Activated CD4-positive, alpha-beta T cell treated with anti-CD3 and anti-CD28 coated beads, Interleukin-2, amount 10 ng/mL, durations not matched to agents 7 days and 5 days (primary cell): Measurements from ENCODE around the gene MS4A18. TPM values are rescaled to one million over a fixed set of nuclear protein-coding genes. Genes with fewer than 3 reads are reported as not detected.

Source experiments
- CTCF ChIA-PET: fragments of 350-600 bp; sonication (Branson Sonifier 250); formaldehyde crosslinking; loops from one replicate; lab custom pipeline; 2021; ENCODE audit warnings: antibody characterized with exemption; lab: Charles Lee
- POLR2A ChIA-PET: fragments of 350-600 bp; sonication (Branson Sonifier 250); formaldehyde crosslinking; loops from one replicate; lab custom pipeline; 2021; ENCODE audit warnings: antibody characterized with exemption; lab: Charles Lee
- DNase-seq: peaks from one replicate; pipeline ENCODE4 v3.0.0-alpha.2; 2020
- H3K27ac Mint-ChIP-seq: one replicate; pipeline ENCODE4 v1.8.0; 2021; ENCODE audit warnings: mild to moderate bottlenecking, moderate library complexity, mixed read lengths
- H3K27me3 Mint-ChIP-seq: one replicate; pipeline ENCODE4 v1.8.0; 2021; ENCODE audit warnings: mixed read lengths
- H3K36me3 Mint-ChIP-seq: one replicate; pipeline ENCODE4 v1.8.0; 2021; ENCODE audit warnings: low read depth, mixed read lengths
- H3K4me1 Mint-ChIP-seq: one replicate; pipeline ENCODE4 v1.8.0; 2021; ENCODE audit warnings: mixed read lengths
- H3K4me3 Mint-ChIP-seq: one replicate; pipeline ENCODE4 v1.8.0; 2021; ENCODE audit warnings: mild to moderate bottlenecking, moderate library complexity, mixed read lengths
- H3K9me3 Mint-ChIP-seq: one replicate; pipeline ENCODE4 v1.8.0; 2021; ENCODE audit warnings: mixed read lengths
- total RNA-seq, 2 experiments: library from RNA; stranded (reverse); gene quantifications; one replicate each; pipeline ENCODE4 v1.2.3, GENCODE V29; 2021

The MS4A18 gene
- total RNA-seq, 2 experiments from 2014 or later = not detected

GRCh38 chr11:60762851-60763691 is 38.6 kb downstream of the MS4A18 start:
- no peaks in the 10 kb centered on the region for H3K9me3 Mint-ChIP-seq
- H3K4me1 Mint-ChIP-seq = no peaks in the 10 kb centered on the region
- H3K4me3 Mint-ChIP-seq = no peak overlapping the region
- ChIA-PET CTCF (interaction anchor here (0.6 to 1.4 kb wide), 5 partner anchors 10 to 413 kb away, joined by 3 to 4 read pairs (median 3); no protein-coding TSS in a partner anchor), POLR2A (no interaction called here)
- DNase-seq = no peak
- H3K36me3 Mint-ChIP-seq = no peaks in the 10 kb centered on the region
- no peak overlapping the region for H3K27ac Mint-ChIP-seq
- H3K27me3 Mint-ChIP-seq = peaks cover 23% of the 10 kb centered on the region

GRCh38 chr11:60763692-60764369 is 39.3 kb downstream of the MS4A18 start:
- Mint-ChIP-seq H3K27me3 (peaks cover 17% of the 10 kb centered on the region), H3K4me1 (no peaks in the 10 kb centered on the region), H3K4me3 (no peak overlapping the region), H3K27ac (no peak overlapping the region), H3K36me3 (no peaks in the 10 kb centered on the region), H3K9me3 (no peaks in the 10 kb centered on the region)
- CTCF ChIA-PET = interaction anchor here (1.0 to 1.3 kb wide), 4 partner anchors 7 to 49 kb away, joined by 3 read pairs; partner anchors contain the start of gene MS4A15
- POLR2A ChIA-PET = no interaction called here
- DNase-seq = no peak

GRCh38 chr11:60764879-60765278 is 40.4 kb downstream of the MS4A18 start:
- ChIA-PET CTCF (interaction anchor here (1.0 to 1.3 kb wide), 4 partner anchors 8 to 60 kb away, joined by 3 read pairs; partner anchors contain the start of gene MS4A15), POLR2A (interaction anchor here (0.6 to 0.7 kb wide), 2 partner anchors 10 to 141 kb away, joined by 3 to 13 read pairs; partner anchors contain the start of gene PRPF19)
- Mint-ChIP-seq H3K4me3 (no peak overlapping the region), H3K27me3 (peaks cover 7% of the 10 kb centered on the region), H3K36me3 (no peaks in the 10 kb centered on the region), H3K27ac (no peak overlapping the region), H3K4me1 (no peaks in the 10 kb centered on the region), H3K9me3 (no peaks in the 10 kb centered on the region)
- DNase-seq = no peak

- peaks cover 2% of the 10 kb centered on the region for H3K27me3 Mint-ChIP-seq
- H3K36me3 Mint-ChIP-seq = no peaks in the 10 kb centered on the region
- no peaks in the 10 kb centered on the region for H3K4me1 Mint-ChIP-seq
- POLR2A ChIA-PET = interaction anchor here (0.7 kb wide), 1 partner anchor 141 kb away, joined by 13 read pairs; the partner anchor contains the start of gene PRPF19
- H3K9me3 Mint-ChIP-seq = no peaks in the 10 kb centered on the region
- H3K4me3 Mint-ChIP-seq = no peak overlapping the region
- CTCF ChIA-PET = interaction anchor here (0.7 to 1.0 kb wide), 2 partner anchors 59 to 113 kb away, joined by 3 read pairs; no protein-coding TSS in a partner anchor
- DNase-seq = no peak
- no peak overlapping the region for H3K27ac Mint-ChIP-seq
Observed at GRCh38 chr11:60765355-60765754, 40.8 kb downstream of the MS4A18 start.

- ChIA-PET POLR2A (no interaction called here), CTCF (interaction anchor here (2.1 kb wide), 1 partner anchor 10 kb away, joined by 7 read pairs; no protein-coding TSS in a partner anchor)
- Mint-ChIP-seq H3K4me3 (no peak overlapping the region), H3K4me1 (no peaks in the 10 kb centered on the region), H3K9me3 (no peaks in the 10 kb centered on the region), H3K36me3 (no peaks in the 10 kb centered on the region), H3K27ac (no peak overlapping the region), H3K27me3 (no peaks in the 10 kb centered on the region)
- no peak for DNase-seq
Observed at GRCh38 chr11:60766547-60766946, 42.0 kb downstream of the MS4A18 start.

GRCh38 chr11:60767388-60767811 is 42.9 kb downstream of the MS4A18 start:
- no peaks in the 10 kb centered on the region for H3K4me1 Mint-ChIP-seq
- POLR2A ChIA-PET = no interaction called here
- DNase-seq = no peak
- no peaks in the 10 kb centered on the region for H3K9me3 Mint-ChIP-seq
- CTCF ChIA-PET = interaction anchor here (2.1 kb wide), 1 partner anchor 9 kb away, joined by 7 read pairs; no protein-coding TSS in a partner anchor
- no peak overlapping the region for H3K27ac Mint-ChIP-seq
- no peak overlapping the region for H3K4me3 Mint-ChIP-seq
- H3K36me3 Mint-ChIP-seq = no peaks in the 10 kb centered on the region
- no peaks in the 10 kb centered on the region for H3K27me3 Mint-ChIP-seq

- H3K36me3 Mint-ChIP-seq = no peaks in the 10 kb centered on the region
- DNase-seq = no peak
- no peaks in the 10 kb centered on the region for H3K9me3 Mint-ChIP-seq
- H3K27me3 Mint-ChIP-seq = no peaks in the 10 kb centered on the region
- CTCF ChIA-PET = interaction anchor here (1.1 to 2.1 kb wide), 2 partner anchors 8 to 12 kb away, joined by 3 to 7 read pairs; no protein-coding TSS in a partner anchor
- POLR2A ChIA-PET = no interaction called here
- no peaks in the 10 kb centered on the region for H3K4me1 Mint-ChIP-seq
- no peak overlapping the region for H3K27ac Mint-ChIP-seq
- H3K4me3 Mint-ChIP-seq = no peak overlapping the region
Observed at GRCh38 chr11:60768202-60768601, 43.7 kb downstream of the MS4A18 start.

- Mint-ChIP-seq H3K36me3 (no peaks in the 10 kb centered on the region), H3K4me1 (no peaks in the 10 kb centered on the region), H3K9me3 (no peaks in the 10 kb centered on the region), H3K27me3 (no peaks in the 10 kb centered on the region), H3K27ac (no peak overlapping the region), H3K4me3 (no peak overlapping the region)
- POLR2A ChIA-PET = no interaction called here
- DNase-seq = no peak
- CTCF ChIA-PET = interaction anchor here (1.1 to 1.7 kb wide), 2 partner anchors 13 to 32 kb away, joined by 3 to 4 read pairs; no protein-coding TSS in a partner anchor
Observed at GRCh38 chr11:60769273-60769672, 44.8 kb downstream of the MS4A18 start.

- POLR2A ChIA-PET = no interaction called here
- CTCF ChIA-PET = interaction anchor here (1.7 kb wide), 1 partner anchor 32 kb away, joined by 4 read pairs; no protein-coding TSS in a partner anchor
- no peak overlapping the region for H3K27ac Mint-ChIP-seq
- H3K4me3 Mint-ChIP-seq = no peak overlapping the region
- no peak for DNase-seq
- peaks cover 2% of the 10 kb centered on the region for H3K4me1 Mint-ChIP-seq
- no peaks in the 10 kb centered on the region for H3K9me3 Mint-ChIP-seq
- no peaks in the 10 kb centered on the region for H3K27me3 Mint-ChIP-seq
- no peaks in the 10 kb centered on the region for H3K36me3 Mint-ChIP-seq
Observed at GRCh38 chr11:60769811-60770210, 45.3 kb downstream of the MS4A18 start.

- H3K27ac Mint-ChIP-seq = no peak overlapping the region
Observed at GRCh38 chr11:60771146-60771545, 46.6 kb downstream of the MS4A18 start.

GRCh38 chr11:60771879-60772525 is 47.5 kb downstream of the MS4A18 start:
- ChIA-PET POLR2A (no interaction called here), CTCF (interaction anchor here (0.6 to 1.1 kb wide), 2 partner anchors 9 to 16 kb away, joined by 3 read pairs; no protein-coding TSS in a partner anchor)
- peaks cover 9% of the 10 kb centered on the region for H3K4me1 Mint-ChIP-seq
- no peak overlapping the region for H3K4me3 Mint-ChIP-seq
- H3K9me3 Mint-ChIP-seq = no peaks in the 10 kb centered on the region
- H3K27me3 Mint-ChIP-seq = peaks cover 2% of the 10 kb centered on the region
- H3K27ac Mint-ChIP-seq = no peak overlapping the region
- no peaks in the 10 kb centered on the region for H3K36me3 Mint-ChIP-seq
- DNase-seq = no peak

More at GRCh38 chr11:60771146-60771545, 46.6 kb downstream of the MS4A18 start:
- H3K36me3 Mint-ChIP-seq = no peaks in the 10 kb centered on the region
- no peak overlapping the region for H3K4me3 Mint-ChIP-seq
- ChIA-PET POLR2A (no interaction called here), CTCF (interaction anchor here (1.7 kb wide), 1 partner anchor 34 kb away, joined by 4 read pairs; no protein-coding TSS in a partner anchor)
- H3K27me3 Mint-ChIP-seq = no peaks in the 10 kb centered on the region
- no peaks in the 10 kb centered on the region for H3K9me3 Mint-ChIP-seq
- peaks cover 9% of the 10 kb centered on the region for H3K4me1 Mint-ChIP-seq
- DNase-seq = no peak

GRCh38 chr11:60772666-60773065 is 48.1 kb downstream of the MS4A18 start:
- Mint-ChIP-seq H3K27ac (no peak overlapping the region), H3K9me3 (no peaks in the 10 kb centered on the region), H3K4me3 (no peak overlapping the region), H3K4me1 (peaks cover 9% of the 10 kb centered on the region), H3K27me3 (peaks cover 8% of the 10 kb centered on the region), H3K36me3 (no peaks in the 10 kb centered on the region)
- DNase-seq = no peak
- POLR2A ChIA-PET = no interaction called here
- CTCF ChIA-PET = interaction anchor here (1.1 kb wide), 1 partner anchor 10 kb away, joined by 3 read pairs; no protein-coding TSS in a partner anchor
